HG02852 (cell line): ENCODE measurements around the gene MARCHF3.
"Not testable (repeated sequence)": the region's sequence is repeated elsewhere in the genome, so short reads cannot be mapped to it uniquely, and the experiment has no call there.

Experiments used
- ATAC-seq: cut with Tn5 transposase; IDR thresholded peaks from one replicate; pipeline ENCODE4 v1.9.1; 2021; ENCODE audit warnings: mild to moderate bottlenecking, moderate library complexity; ENCODE audit not compliant: unreplicated experiment

The MARCHF3 gene

GRCh38 chr5:127014573-127014972 lies 15.8 kb downstream of the MARCHF3 start:
- ATAC-seq: peak; percentile 38

GRCh38 chr5:127013407-127013806 lies 17.0 kb downstream of the MARCHF3 start:
- no peak for ATAC-seq

- no peak for ATAC-seq
Measured at GRCh38 chr5:127012916-127013315, 17.4 kb downstream of the MARCHF3 start.

GRCh38 chr5:127011961-127012644 lies 18.3 kb downstream of the MARCHF3 start:
- ATAC-seq: peak; percentile 71

GRCh38 chr5:127011153-127011552 lies 19.2 kb downstream of the MARCHF3 start:
- no peak for ATAC-seq

GRCh38 chr5:127010362-127010761 lies 20.0 kb downstream of the MARCHF3 start:
- no peak for ATAC-seq

GRCh38 chr5:127009784-127010183 lies 20.6 kb downstream of the MARCHF3 start:
- no peak for ATAC-seq

GRCh38 chr5:127008300-127008975 lies 21.9 kb downstream of the MARCHF3 start:
- ATAC-seq: no peak

GRCh38 chr5:127007522-127007921 lies 22.8 kb downstream of the MARCHF3 start:
- no peak for ATAC-seq

GRCh38 chr5:127006744-127007143 lies 23.6 kb downstream of the MARCHF3 start:
- no peak for ATAC-seq

- ATAC-seq: not testable (repeated sequence)
Measured at GRCh38 chr5:127005282-127005681, 25.1 kb downstream of the MARCHF3 start.

GRCh38 chr5:127004721-127005120 lies 25.6 kb downstream of the MARCHF3 start:
- ATAC-seq: no peak

- no peak for ATAC-seq
Measured at GRCh38 chr5:127003798-127004495, 26.4 kb downstream of the MARCHF3 start.

GRCh38 chr5:127002390-127002789 lies 28.0 kb downstream of the MARCHF3 start:
- ATAC-seq: no peak

GRCh38 chr5:127001621-127002296 lies 28.6 kb downstream of the MARCHF3 start:
- ATAC-seq: no peak

GRCh38 chr5:126998895-126999570 lies 31.3 kb downstream of the MARCHF3 start:
- ATAC-seq: no peak

- peak; percentile 88 for ATAC-seq
Measured at GRCh38 chr5:126998201-126998631, 32.1 kb downstream of the MARCHF3 start.

GRCh38 chr5:126995689-126996088 lies 34.7 kb downstream of the MARCHF3 start:
- ATAC-seq: no peak

- ATAC-seq: no peak
Measured at GRCh38 chr5:126995039-126995438, 35.3 kb downstream of the MARCHF3 start.

GRCh38 chr5:126994485-126994884 lies 35.9 kb downstream of the MARCHF3 start:
- no peak for ATAC-seq
